Activated naive CD8-positive, alpha-beta T cell (primary cell): ENCODE data around the gene RMDN3.

Experiments used
- H3K27ac Mint-ChIP-seq: one replicate; pipeline ENCODE4 v1.8.0; 2021; ENCODE audit warnings: mixed read lengths
- H3K27me3 Mint-ChIP-seq: one replicate; pipeline ENCODE4 v1.8.0; 2021; ENCODE audit warnings: mixed read lengths
- H3K36me3 Mint-ChIP-seq: one replicate; pipeline ENCODE4 v1.8.0; 2021; ENCODE audit warnings: mixed read lengths
- H3K4me1 Mint-ChIP-seq: one replicate; pipeline ENCODE4 v1.8.0; 2021; ENCODE audit warnings: low read depth, mixed read lengths
- H3K4me3 Mint-ChIP-seq: one replicate; pipeline ENCODE4 v1.8.0; 2021; ENCODE audit warnings: mild to moderate bottlenecking, mixed read lengths
- H3K9me3 Mint-ChIP-seq: one replicate; pipeline ENCODE4 v1.8.0; 2021; ENCODE audit warnings: low read depth, mixed read lengths

The RMDN3 gene

GRCh38 chr15:40702077-40702476 lies 53.0 kb downstream of the RMDN3 start:
- H3K9me3 Mint-ChIP-seq = no peaks in the 10 kb centered on the region
- peaks cover 11% of the 10 kb centered on the region for H3K36me3 Mint-ChIP-seq
- H3K4me1 Mint-ChIP-seq = no peaks in the 10 kb centered on the region
- H3K4me3 Mint-ChIP-seq = no peak overlapping the region
- H3K27ac Mint-ChIP-seq = no peak overlapping the region
- no peaks in the 10 kb centered on the region for H3K27me3 Mint-ChIP-seq

GRCh38 chr15:40697916-40698315 lies 57.1 kb downstream of the RMDN3 start:
- Mint-ChIP-seq H3K4me3 (peak overlapping the region; percentile 34), H3K27me3 (no peaks in the 10 kb centered on the region), H3K4me1 (peaks cover 16% of the 10 kb centered on the region), H3K36me3 (peaks cover 8% of the 10 kb centered on the region), H3K27ac (no peak overlapping the region), H3K9me3 (no peaks in the 10 kb centered on the region)

GRCh38 chr15:40696228-40696627 lies 58.8 kb downstream of the RMDN3 start:
- Mint-ChIP-seq H3K4me1 (peaks cover 19% of the 10 kb centered on the region), H3K27me3 (no peaks in the 10 kb centered on the region), H3K9me3 (no peaks in the 10 kb centered on the region), H3K36me3 (peaks cover 4% of the 10 kb centered on the region), H3K4me3 (peak overlapping the region; percentile 97), H3K27ac (no peak overlapping the region)

GRCh38 chr15:40695469-40695890 lies 59.6 kb downstream of the RMDN3 start:
- Mint-ChIP-seq H3K4me1 (peaks cover 19% of the 10 kb centered on the region), H3K9me3 (no peaks in the 10 kb centered on the region), H3K36me3 (no peaks in the 10 kb centered on the region), H3K4me3 (peak overlapping the region; percentile 97), H3K27ac (peak overlapping the region; percentile 95), H3K27me3 (no peaks in the 10 kb centered on the region)

GRCh38 chr15:40694688-40695468 lies 60.2 kb downstream of the RMDN3 start, which contains the start of gene RAD51:
Gene RAD51, plus strand, starts transcription at chr15:40695174. Its CDS starts 3,585 bp downstream, at chr15:40698759.
- H3K4me1 Mint-ChIP-seq = peaks cover 19% of the 10 kb centered on the region
- H3K27ac Mint-ChIP-seq = peak within 1 kb of the TSS; percentile 95
- H3K27me3 Mint-ChIP-seq = no peaks in the 10 kb centered on the region
- H3K36me3 Mint-ChIP-seq = no peaks in the 10 kb centered on the region
- peak within 1 kb of the TSS; percentile 97 for H3K4me3 Mint-ChIP-seq
- H3K9me3 Mint-ChIP-seq = no peaks in the 10 kb centered on the region

GRCh38 chr15:40693904-40694687 lies 61.0 kb downstream of the RMDN3 start:
- peak overlapping the region; percentile 95 for H3K27ac Mint-ChIP-seq
- no peaks in the 10 kb centered on the region for H3K36me3 Mint-ChIP-seq
- H3K4me1 Mint-ChIP-seq = peaks cover 19% of the 10 kb centered on the region
- H3K4me3 Mint-ChIP-seq = peak overlapping the region; percentile 97
- H3K27me3 Mint-ChIP-seq = no peaks in the 10 kb centered on the region
- H3K9me3 Mint-ChIP-seq = no peaks in the 10 kb centered on the region

GRCh38 chr15:40691737-40692136 lies 63.3 kb downstream of the RMDN3 start:
- H3K36me3 Mint-ChIP-seq = no peaks in the 10 kb centered on the region
- H3K9me3 Mint-ChIP-seq = no peaks in the 10 kb centered on the region
- peak overlapping the region; percentile 32 for H3K4me3 Mint-ChIP-seq
- H3K27me3 Mint-ChIP-seq = no peaks in the 10 kb centered on the region
- H3K4me1 Mint-ChIP-seq = peaks cover 18% of the 10 kb centered on the region
- no peak overlapping the region for H3K27ac Mint-ChIP-seq

GRCh38 chr15:40688932-40689799 lies 65.9 kb downstream of the RMDN3 start:
- no peaks in the 10 kb centered on the region for H3K27me3 Mint-ChIP-seq
- no peaks in the 10 kb centered on the region for H3K36me3 Mint-ChIP-seq
- H3K4me3 Mint-ChIP-seq = no peak overlapping the region
- H3K27ac Mint-ChIP-seq = peak overlapping the region; percentile 16
- H3K9me3 Mint-ChIP-seq = no peaks in the 10 kb centered on the region
- H3K4me1 Mint-ChIP-seq = peaks cover 9% of the 10 kb centered on the region
